WTC11 (cell line): ENCODE results near the gene ALX4. TPM values are rescaled to one million over a fixed set of nuclear protein-coding genes. Genes with fewer than 3 reads are reported as not detected.

Experiments used
- ATAC-seq: fragments of 200-7000 bp; cut with Tn5 transposase; 2 replicates; pipeline ENCODE4 v1.10.0; 2021; ENCODE audit warnings: mild to moderate bottlenecking, moderate library complexity
- CTCF ChIA-PET: fragments of 300-600 bp; sonication (Branson Sonifier 250); formaldehyde crosslinking; loops from one replicate; lab custom pipeline; 2021; ENCODE audit warnings: antibody characterized with exemption; lab: Charles Lee
- POLR2A ChIA-PET: fragments of 350-600 bp; sonication (Branson Sonifier 250); formaldehyde crosslinking; loops from one replicate; lab custom pipeline; 2021; ENCODE audit warnings: antibody characterized with exemption; lab: Charles Lee
- DNase-seq: peaks from one replicate; pipeline ENCODE4 v3.0.0; 2021; ENCODE audit warnings: low spot score
- H3K27ac Mint-ChIP-seq: 2 replicates; pipeline ENCODE4 v1.8.0; 2021; ENCODE audit warnings: mixed read lengths
- H3K27me3 Mint-ChIP-seq: 2 replicates; pipeline ENCODE4 v1.8.0; 2021; ENCODE audit warnings: low read depth, mild to moderate bottlenecking, moderate library complexity, mixed read lengths
- H3K36me3 Mint-ChIP-seq: 2 replicates; pipeline ENCODE4 v1.8.0; 2021; ENCODE audit warnings: mixed read lengths
- H3K4me1 Mint-ChIP-seq: 2 replicates; pipeline ENCODE4 v1.8.0; 2022; ENCODE audit warnings: mixed read lengths
- H3K4me3 Mint-ChIP-seq: 2 replicates; pipeline ENCODE4 v1.8.0; 2021; ENCODE audit warnings: mild to moderate bottlenecking, moderate library complexity, mixed read lengths
- H3K9me3 Mint-ChIP-seq: 2 replicates; pipeline ENCODE4 v1.8.0; 2021; ENCODE audit warnings: mixed read lengths
- ATF1 ChIP-seq: sonication (generic); formaldehyde crosslinking; IDR thresholded peaks from 2 replicates; pipeline ENCODE4 v1.8.1; 2023; ENCODE audit warnings: mild to moderate bottlenecking, moderate library complexity, missing genetic modification reagents
- ATF3 ChIP-seq: sonication (generic); formaldehyde crosslinking; conservative IDR thresholded peaks from 2 replicates; pipeline ENCODE4 v1.8.1; 2022; ENCODE audit warnings: mild to moderate bottlenecking, missing genetic modification reagents
- CBFB ChIP-seq: sonication (generic); formaldehyde crosslinking; IDR thresholded peaks from 2 replicates; pipeline ENCODE4 v1.8.1; 2022; ENCODE audit warnings: mild to moderate bottlenecking, low read depth, missing genetic modification reagents
- CREB1 ChIP-seq: sonication (generic); formaldehyde crosslinking; IDR thresholded peaks from 2 replicates; pipeline ENCODE4 v1.8.0; 2023; ENCODE audit warnings: mild to moderate bottlenecking, missing genetic modification reagents
- CREM ChIP-seq: sonication (generic); formaldehyde crosslinking; IDR thresholded peaks from 2 replicates; pipeline ENCODE4 v1.8.1; 2022; ENCODE audit warnings: mild to moderate bottlenecking, missing genetic modification reagents, moderate library complexity
- EMX1 ChIP-seq: fragments of 250-450 bp; sonication (Bioruptor Pico); IDR thresholded peaks from 2 replicates; pipeline ENCODE4 v1.8.0; 2021; ENCODE audit warnings: mild to moderate bottlenecking
- FOXP1 ChIP-seq: sonication (generic); formaldehyde crosslinking; IDR thresholded peaks from 2 replicates; pipeline ENCODE4 v1.8.0; 2022; ENCODE audit warnings: missing genetic modification reagents, mild to moderate bottlenecking, moderate library complexity, borderline replicate concordance
- JUN ChIP-seq: sonication (generic); formaldehyde crosslinking; IDR thresholded peaks from 2 replicates; pipeline ENCODE4 v1.8.0; 2023; ENCODE audit warnings: mild to moderate bottlenecking, missing genetic modification reagents
- MAX ChIP-seq: sonication (generic); formaldehyde crosslinking; IDR thresholded peaks from 2 replicates; pipeline ENCODE4 v1.8.0; 2022; ENCODE audit warnings: mild to moderate bottlenecking, missing genetic modification reagents
- MYBL2 ChIP-seq: sonication (generic); formaldehyde crosslinking; IDR thresholded peaks from 2 replicates; pipeline ENCODE4 v1.8.1; 2023; ENCODE audit warnings: mild to moderate bottlenecking, moderate library complexity, missing genetic modification reagents
- PRRX2 ChIP-seq: fragments of 250-450 bp; sonication (Bioruptor Pico); IDR thresholded peaks from 2 replicates; pipeline ENCODE4 v1.8.0; 2021; ENCODE audit warnings: mild to moderate bottlenecking
- ZNF263 ChIP-seq: sonication (generic); formaldehyde crosslinking; IDR thresholded peaks from 2 replicates; pipeline ENCODE4 v1.8.1; 2022; ENCODE audit warnings: low read depth, mild to moderate bottlenecking, moderate library complexity, missing genetic modification reagents
- ZNF512 ChIP-seq: sonication (generic); formaldehyde crosslinking; IDR thresholded peaks from 2 replicates; pipeline ENCODE4 v1.8.1; 2022; ENCODE audit warnings: missing genetic modification reagents, borderline replicate concordance
- total RNA-seq: library from RNA; stranded (reverse); gene quantifications from 3 replicates; pipeline ENCODE4 v1.2.3, GENCODE V29; 2021
- TF ChIP-seq, protein P1 (sequence below): sonication (generic); formaldehyde crosslinking; IDR thresholded peaks from 2 replicates; pipeline ENCODE4 v1.8.0; 2022; ENCODE audit warnings: missing genetic modification reagents

ALX4 gene
- total RNA-seq, 1 experiment from 2014 or later = not detected

DNA sequence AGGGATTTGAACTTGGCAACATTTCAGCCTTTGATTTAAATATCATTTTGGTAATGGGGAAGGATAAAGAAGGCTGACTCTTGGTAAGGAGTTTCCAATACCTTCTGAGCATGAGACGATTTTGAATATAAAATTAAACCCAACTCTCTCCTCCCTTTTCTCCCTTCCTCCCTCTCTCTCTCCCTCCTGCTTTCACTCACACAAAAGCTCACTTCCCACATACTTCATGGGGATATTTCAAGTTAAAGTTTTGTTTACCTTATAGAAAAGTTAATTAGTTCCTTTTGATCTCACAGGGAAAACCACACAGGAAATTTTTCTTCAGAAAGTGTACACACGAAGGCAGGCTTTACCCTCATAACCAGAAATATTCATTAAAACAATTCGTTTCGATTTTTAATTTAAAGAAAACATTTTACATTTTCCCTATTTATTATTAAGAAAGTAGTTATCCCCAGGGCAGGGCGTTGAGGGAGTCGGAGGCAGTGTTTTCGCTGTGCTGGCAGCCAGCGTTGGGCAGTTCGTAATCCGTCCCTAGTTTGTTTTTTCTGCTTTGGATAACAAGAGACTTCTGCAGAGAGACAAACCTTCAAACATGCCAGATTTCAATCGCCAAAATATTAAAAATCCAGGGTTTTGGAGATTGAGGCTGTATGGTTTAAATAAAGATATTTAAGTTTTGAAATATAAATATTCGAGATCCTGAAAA lies 25.3 kb upstream of the ALX4 start (continued):
- TF ChIP-seq MAX (no peak), CBFB (CRISPR knock-in tag) (no peak), EMX1 (CRISPR knock-in tag) (no peak), MYBL2 (CRISPR knock-in tag) (no peak)
- TF ChIP-seq, all 79 proteins: peak for 0

GRCh38 chr11:44334356-44335004 lies 24.5 kb upstream of the ALX4 start:
- ChIA-PET CTCF (interaction anchor here (0.5 to 2.7 kb wide), 10 partner anchors 8 to 397 kb away, joined by 3 to 10 read pairs (median 4); no protein-coding TSS in a partner anchor), POLR2A (interaction anchor here (1.3 to 1.9 kb wide), 3 partner anchors 14 to 28 kb away, joined by 3 to 5 read pairs (median 5); no protein-coding TSS in a partner anchor)
- Mint-ChIP-seq H3K4me3 (peak overlapping the region; percentile 55), H3K36me3 (no peaks in the 10 kb centered on the region), H3K27me3 (peaks cover 94% of the 10 kb centered on the region), H3K27ac (no peak overlapping the region), H3K9me3 (no peaks in the 10 kb centered on the region), H3K4me1 (peaks cover 35% of the 10 kb centered on the region)
- peak; percentile 49 for DNase-seq
- TF ChIP-seq, protein P1, sequence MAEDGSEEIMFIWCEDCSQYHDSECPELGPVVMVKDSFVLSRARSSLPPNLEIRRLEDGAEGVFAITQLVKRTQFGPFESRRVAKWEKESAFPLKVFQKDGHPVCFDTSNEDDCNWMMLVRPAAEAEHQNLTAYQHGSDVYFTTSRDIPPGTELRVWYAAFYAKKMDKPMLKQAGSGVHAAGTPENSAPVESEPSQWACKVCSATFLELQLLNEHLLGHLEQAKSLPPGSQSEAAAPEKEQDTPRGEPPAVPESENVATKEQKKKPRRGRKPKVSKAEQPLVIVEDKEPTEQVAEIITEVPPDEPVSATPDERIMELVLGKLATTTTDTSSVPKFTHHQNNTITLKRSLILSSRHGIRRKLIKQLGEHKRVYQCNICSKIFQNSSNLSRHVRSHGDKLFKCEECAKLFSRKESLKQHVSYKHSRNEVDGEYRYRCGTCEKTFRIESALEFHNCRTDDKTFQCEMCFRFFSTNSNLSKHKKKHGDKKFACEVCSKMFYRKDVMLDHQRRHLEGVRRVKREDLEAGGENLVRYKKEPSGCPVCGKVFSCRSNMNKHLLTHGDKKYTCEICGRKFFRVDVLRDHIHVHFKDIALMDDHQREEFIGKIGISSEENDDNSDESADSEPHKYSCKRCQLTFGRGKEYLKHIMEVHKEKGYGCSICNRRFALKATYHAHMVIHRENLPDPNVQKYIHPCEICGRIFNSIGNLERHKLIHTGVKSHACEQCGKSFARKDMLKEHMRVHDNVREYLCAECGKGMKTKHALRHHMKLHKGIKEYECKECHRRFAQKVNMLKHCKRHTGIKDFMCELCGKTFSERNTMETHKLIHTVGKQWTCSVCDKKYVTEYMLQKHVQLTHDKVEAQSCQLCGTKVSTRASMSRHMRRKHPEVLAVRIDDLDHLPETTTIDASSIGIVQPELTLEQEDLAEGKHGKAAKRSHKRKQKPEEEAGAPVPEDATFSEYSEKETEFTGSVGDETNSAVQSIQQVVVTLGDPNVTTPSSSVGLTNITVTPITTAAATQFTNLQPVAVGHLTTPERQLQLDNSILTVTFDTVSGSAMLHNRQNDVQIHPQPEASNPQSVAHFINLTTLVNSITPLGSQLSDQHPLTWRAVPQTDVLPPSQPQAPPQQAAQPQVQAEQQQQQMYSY (CRISPR knock-in tag) = peak; percentile 93
- no peak for TF ChIP-seq ATF3 (CRISPR knock-in tag)
- no peak for TF ChIP-seq ZNF263
- no peak for TF ChIP-seq JUN (CRISPR knock-in tag)
- no peak for TF ChIP-seq ATF1 (CRISPR knock-in tag)
- no peak for TF ChIP-seq CREM (CRISPR knock-in tag)
- ATAC-seq = peak; percentile 63

DNA sequence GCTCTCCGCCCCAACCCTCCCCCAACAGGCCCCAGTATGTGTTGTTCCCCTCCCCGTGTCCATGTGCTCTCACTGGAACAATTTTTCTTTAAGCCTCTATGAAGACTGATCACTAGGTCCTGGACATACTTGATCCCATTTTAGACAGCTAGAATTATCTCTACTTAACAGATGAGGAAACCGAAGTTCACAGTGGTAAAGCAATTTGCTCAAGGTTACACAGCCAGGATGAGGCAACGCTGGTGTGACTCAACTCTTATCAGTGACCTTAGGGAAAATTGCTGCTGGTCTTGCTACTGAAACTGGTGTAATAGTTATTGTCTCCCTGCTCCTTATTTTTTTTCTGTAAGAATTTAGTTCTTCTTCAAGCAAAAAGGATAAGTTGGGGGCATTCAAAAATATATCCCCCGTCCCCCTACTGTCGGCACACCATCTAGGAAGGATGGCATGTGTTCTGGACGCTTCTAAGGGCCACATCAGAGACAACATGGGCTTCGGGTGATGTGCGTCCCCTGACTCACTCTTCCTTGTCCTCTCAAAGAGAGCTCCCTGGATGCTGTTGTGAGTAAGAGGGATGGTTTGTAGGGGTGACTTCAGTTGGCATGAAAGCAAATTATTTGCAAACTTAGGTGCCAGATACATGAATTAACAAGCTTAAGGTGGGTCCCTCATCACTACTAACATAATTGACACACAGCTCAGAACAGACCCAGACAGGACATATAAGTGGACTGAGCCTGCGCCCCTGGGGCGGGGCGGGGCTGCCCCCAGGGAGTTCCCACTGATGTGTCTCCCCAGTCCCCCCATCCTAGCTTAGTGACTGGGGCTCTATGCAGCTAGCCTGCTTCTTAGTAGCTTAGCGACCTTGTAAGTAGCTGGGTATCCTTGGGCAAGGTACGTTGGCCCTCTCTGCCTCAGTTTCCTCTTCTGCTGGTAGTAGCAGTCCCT lies 23.6 kb upstream of the ALX4 start:
- Mint-ChIP-seq H3K9me3 (no peaks in the 10 kb centered on the region), H3K36me3 (no peaks in the 10 kb centered on the region), H3K4me3 (no peak overlapping the region), H3K27me3 (peaks cover 96% of the 10 kb centered on the region), H3K4me1 (peaks cover 29% of the 10 kb centered on the region), H3K27ac (no peak overlapping the region)
- POLR2A ChIA-PET = interaction anchor here (1.6 to 1.9 kb wide), 2 partner anchors 13 to 17 kb away, joined by 5 read pairs; no protein-coding TSS in a partner anchor
- DNase-seq (no peak), ATAC-seq (no peak)
- CTCF ChIA-PET = interaction anchor here (0.9 to 2.7 kb wide), 6 partner anchors 13 to 388 kb away, joined by 3 to 10 read pairs (median 6); no protein-coding TSS in a partner anchor
- no peak for TF ChIP-seq CREB1 (CRISPR knock-in tag)
- TF ChIP-seq ZNF512 (CRISPR knock-in tag) = no peak
- no peak for TF ChIP-seq PRRX2 (CRISPR knock-in tag)
- TF ChIP-seq FOXP1 (CRISPR knock-in tag) = no peak
